Esophagus mucosa (tissue), 1 donor: Measurements from ENCODE around the gene SAMD9. TPM values are rescaled to one million over a fixed set of nuclear protein-coding genes. Genes with fewer than 3 reads are reported as not detected.
"Not testable (repeated sequence)": the region's sequence is repeated elsewhere in the genome, so short reads cannot be mapped to it uniquely, and the experiment has no call there.

Source experiments
- ATAC-seq: fragments of 200-7000 bp; cut with Tn5 transposase; one replicate; pipeline ENCODE4 v1.9.1; 2020
- total RNA-seq: library from RNA; stranded (reverse); gene quantifications from one replicate; pipeline ENCODE4 v1.2.4, GENCODE V29; 2023
- donor health status: DM: yes; HTN: yes; CAD: no.

The SAMD9 gene
- total RNA-seq, 1 donor from 2014 or later = 50.9 TPM

DNA sequence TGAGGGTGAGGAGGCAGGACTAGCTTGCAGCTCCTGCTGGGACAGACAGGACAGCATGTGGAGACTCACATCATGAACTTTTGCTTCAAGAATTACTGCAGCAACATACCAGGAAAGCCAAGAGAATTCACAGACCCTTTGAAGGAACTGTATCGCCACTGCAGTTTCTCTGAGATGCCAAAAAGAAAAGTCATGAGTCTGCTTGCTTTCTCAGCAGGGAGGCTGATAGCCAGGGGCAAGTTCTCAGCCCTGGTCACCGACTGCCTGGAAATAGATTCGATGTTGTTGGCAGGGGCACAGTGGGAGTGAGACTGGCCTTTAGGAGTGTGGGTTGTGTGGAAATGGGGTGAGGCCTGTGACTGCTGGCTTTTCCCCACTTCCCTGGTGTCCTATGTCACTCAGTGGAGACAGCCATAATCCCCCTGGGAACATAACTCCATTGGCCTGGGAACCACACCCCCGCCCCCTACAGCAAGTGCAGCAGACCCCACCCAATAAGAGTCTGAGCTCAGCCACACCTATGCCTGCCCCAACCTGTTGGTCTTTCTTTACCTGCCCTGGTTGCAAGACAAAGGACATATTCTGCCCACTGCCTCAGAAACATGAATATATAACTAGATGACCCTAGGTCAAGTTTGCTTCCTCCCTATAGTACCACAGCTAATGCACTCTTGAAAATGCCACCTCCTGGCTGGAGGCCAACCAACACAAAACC lies 1.6 kb upstream of the SAMD9 start:
- ATAC-seq = peak; percentile 82

- no peak for ATAC-seq
Measured at GRCh38 chr7:93117327-93117726, 452 bp downstream of the SAMD9 start.

GRCh38 chr7:93115796-93116195 lies 2.0 kb downstream of the SAMD9 start:
- peak; percentile 95 for ATAC-seq

GRCh38 chr7:93108003-93108402 lies 9.8 kb downstream of the SAMD9 start:
- no peak for ATAC-seq

GRCh38 chr7:93097388-93097787 lies 20.4 kb downstream of the SAMD9 start:
- no peak for ATAC-seq

GRCh38 chr7:93092757-93093370 lies 24.9 kb downstream of the SAMD9 start:
- peak; percentile 78 for ATAC-seq

DNA sequence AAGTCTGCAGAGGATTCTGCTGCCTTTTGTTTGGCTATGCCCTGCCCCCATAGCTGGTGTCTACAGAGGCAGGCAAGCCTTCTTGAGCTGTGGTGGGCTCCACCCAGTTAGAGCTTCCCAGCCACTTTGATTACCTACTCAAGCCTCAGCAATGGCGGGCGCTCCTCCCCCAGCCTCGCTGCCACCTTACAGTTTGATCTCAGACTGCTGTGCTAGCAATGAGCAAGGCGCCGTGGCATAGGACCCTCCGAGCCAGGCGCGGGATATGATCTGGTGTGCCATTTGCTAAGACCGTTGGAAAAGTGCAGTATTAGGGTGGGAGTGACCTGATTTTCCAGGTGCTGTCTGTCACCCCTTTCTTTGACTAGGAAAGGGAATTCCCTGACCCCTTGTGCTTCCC lies 44.4 kb downstream of the SAMD9 start:
- ATAC-seq = not testable (repeated sequence)

DNA sequence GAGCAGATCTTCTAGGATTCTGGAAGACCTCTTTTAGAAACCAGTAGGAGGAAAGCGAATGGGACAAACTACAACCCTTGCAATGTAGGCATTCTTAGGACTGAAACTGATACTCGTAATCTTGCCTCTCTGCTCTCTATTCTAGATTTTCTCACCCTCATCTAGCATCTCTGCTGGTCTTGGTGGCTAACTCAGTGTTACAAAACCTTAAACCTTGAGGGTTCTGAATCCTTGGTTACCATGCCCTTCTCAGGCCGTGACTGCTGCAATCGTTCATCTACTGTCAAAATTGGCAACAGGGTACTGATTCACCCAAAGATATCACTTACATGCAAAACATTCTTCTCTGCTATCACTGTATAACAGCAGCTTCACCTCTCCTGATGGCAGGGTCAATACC lies 55.2 kb downstream of the SAMD9 start:
- no peak for ATAC-seq

DNA sequence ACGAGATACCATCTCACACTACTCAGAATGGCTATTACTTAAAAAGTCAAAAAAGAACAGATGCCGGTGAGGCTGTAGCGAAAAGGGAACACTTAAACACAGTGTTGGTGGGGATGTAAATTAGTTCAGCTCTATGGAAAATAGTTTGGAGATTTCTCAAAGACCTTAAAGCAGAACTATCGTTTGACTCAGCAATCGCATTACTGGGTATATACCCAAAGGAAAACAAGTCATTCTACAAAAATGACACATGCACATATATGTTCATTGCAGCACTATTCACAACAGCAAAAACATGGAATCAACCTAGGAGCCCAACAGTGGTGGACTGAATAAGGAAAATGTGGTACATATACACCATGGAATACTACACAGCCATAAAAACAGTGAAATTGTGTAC lies 56.9 kb downstream of the SAMD9 start:
- ATAC-seq = no peak

DNA sequence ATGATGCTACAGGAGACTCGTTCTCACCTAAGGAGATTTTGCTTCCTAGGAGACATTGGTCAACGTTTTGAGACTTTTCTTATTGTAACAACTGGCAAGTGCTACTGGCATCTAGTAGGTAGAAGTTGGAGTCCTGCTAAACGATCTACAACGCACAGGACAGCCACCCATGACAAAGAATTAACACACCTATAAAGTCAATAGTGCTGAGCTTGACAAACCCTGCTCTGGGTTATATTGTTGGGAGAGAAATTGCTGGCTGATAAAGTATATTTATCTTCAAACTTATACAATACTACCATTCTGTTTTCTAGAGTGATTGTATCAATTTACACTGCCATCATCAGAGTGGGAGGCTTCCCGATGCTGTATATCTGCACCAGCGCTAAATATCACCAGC lies 57.8 kb downstream of the SAMD9 start:
- ATAC-seq = no peak

DNA sequence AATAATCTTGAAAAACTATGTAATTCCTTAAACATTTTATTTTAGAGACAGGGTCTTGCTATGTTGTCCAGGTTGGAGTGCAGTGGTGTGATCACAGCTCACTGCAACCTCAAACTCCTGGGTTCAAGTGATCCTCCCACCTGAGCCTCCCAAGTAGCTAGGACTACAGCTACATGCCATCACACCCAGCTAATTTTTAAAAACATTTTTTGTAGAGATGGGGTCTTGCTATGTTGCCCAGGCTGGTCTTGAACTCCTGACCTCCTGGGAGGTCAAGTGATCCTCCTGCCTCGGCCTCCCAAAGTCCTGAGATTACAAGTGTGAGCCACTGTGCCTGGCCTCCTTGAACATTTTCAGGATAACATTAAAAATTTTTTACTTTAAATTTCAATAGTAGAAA lies 61.2 kb downstream of the SAMD9 start:
- not testable (repeated sequence) for ATAC-seq

- ATAC-seq = peak; percentile 59
Measured at GRCh38 chr7:93055543-93056107, 62.2 kb downstream of the SAMD9 start.

DNA sequence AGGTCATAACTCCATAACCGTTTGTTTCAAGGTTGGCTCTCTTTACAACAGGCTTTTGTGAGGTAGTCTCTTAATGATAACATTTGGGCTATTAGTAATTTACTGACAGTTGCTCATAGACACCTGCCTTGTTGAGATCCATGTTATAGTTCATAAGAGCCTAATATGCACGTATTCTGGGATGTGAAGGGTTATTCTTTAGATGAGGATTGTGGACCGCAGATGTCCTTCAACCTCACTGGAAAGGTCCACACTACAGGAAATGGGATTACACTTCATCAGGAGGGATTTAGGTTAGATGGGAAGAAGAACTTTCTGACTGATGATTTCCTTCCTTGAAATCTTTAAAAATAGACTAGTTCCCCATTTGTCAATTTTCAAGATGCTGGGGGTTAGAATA lies 62.8 kb downstream of the SAMD9 start:
- ATAC-seq = no peak

DNA sequence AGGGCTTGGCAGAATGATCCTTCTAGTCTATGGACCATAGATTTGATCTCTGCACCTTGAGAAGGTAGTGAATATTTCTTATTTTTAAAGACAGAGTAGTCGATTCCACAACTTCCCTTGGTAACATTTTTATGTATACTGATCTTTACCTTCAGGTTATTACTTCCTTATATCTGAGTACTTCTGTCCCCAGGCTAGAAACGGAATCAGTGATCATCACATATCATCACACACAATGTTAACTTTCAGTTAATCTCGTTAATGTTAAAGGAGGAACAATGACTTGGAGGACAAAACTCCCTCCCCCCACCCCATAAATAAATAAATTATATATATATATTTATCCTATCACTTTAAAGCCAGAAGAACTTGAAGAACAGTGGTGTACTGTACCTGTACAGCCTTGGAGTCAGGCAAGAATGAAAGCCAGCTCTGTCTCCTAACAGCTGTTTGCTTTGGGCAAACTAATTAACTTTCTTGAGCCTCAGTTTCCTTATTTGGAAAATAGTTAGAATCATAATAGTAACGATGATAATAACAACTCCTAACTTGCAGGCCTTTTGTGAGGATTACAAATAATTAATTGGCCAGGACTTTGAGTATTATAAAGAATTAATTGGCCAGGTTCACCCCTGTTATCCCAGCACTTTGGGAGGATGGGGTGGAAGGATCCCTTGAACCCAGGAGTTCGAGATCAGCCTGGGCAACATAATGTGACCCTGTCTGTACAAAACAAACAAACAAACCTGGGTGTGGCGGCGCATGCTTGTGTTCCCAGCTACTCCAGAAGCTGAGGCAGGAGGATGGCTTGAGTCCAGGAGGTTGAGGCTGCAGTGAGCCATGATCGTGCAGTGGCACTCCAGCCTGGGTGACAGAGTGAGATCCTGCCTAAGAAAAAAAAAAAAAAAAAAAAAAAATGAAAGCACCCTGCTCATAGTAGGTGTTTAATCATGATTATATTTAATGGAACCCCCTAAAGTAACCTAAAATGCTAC lies 63.5 kb downstream of the SAMD9 start:
- ATAC-seq = no peak

- no peak for ATAC-seq
Measured at GRCh38 chr7:93053209-93053948, 64.4 kb downstream of the SAMD9 start.

DNA sequence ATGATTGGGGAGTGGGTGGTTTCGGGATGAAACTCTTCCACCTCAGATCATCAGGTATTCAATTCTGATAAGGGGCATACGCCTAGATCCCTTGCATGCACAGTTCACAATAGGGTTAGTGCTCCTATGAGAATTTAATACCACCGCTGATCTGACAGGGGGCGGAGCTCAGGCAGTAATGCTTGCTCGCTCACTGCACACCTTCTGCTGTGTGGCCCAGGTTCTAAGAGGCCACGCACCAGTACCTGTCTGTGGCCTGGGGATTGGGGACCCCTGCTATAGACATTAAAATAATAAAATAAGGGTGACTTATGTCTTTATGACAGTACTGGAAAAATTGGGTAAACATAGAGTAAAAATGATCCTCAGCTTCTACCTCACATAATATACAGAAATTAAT lies 66.1 kb downstream of the SAMD9 start:
- ATAC-seq = no peak

Other genes starting within 250 kb of the SAMD9 start
- gene SAMD9L, start 30.4 kb upstream of the SAMD9 start, total RNA-seq = 4.6 TPM
- gene HEPACAM2, start 108.5 kb upstream of the SAMD9 start, total RNA-seq = not detected
- 16.5 TPM for gene VPS50, start 114.4 kb upstream of the SAMD9 start, total RNA-seq